GM18873 (cell line): ENCODE measurements around the gene TNFSF8.

Source experiments
- ATAC-seq: cut with Tn5 transposase; IDR thresholded peaks from one replicate; pipeline ENCODE4 v1.9.1; 2021; ENCODE audit warnings: mild to moderate bottlenecking, moderate library complexity, moderate number of reproducible peaks; ENCODE audit not compliant: unreplicated experiment, low FRiP score

TNFSF8 gene

GRCh38 chr9:114937516-114937915 is 7.1 kb upstream of the TNFSF8 start:
- ATAC-seq, result no peak

- no peak for ATAC-seq
These were observed 6.2 kb upstream of the TNFSF8 start for GRCh38 chr9:114936581-114936980.

- no peak for ATAC-seq
These were observed 4.7 kb upstream of the TNFSF8 start for GRCh38 chr9:114935119-114935518.

GRCh38 chr9:114932502-114932901 is 2.1 kb upstream of the TNFSF8 start:
- no peak for ATAC-seq

GRCh38 chr9:114931407-114931806 is 1.0 kb upstream of the TNFSF8 start:
- ATAC-seq, result no peak

GRCh38 chr9:114929201-114929600 is 1.2 kb downstream of the TNFSF8 start:
- ATAC-seq, result no peak

GRCh38 chr9:114928671-114929070 is 1.7 kb downstream of the TNFSF8 start:
- no peak for ATAC-seq

- ATAC-seq, result no peak
These were observed 2.3 kb downstream of the TNFSF8 start for GRCh38 chr9:114928136-114928535.

- no peak for ATAC-seq
These were observed 4.7 kb downstream of the TNFSF8 start for GRCh38 chr9:114925672-114926071.

GRCh38 chr9:114925039-114925438 is 5.4 kb downstream of the TNFSF8 start:
- ATAC-seq, result no peak

- ATAC-seq, result no peak
These were observed 6.1 kb downstream of the TNFSF8 start for GRCh38 chr9:114924327-114924726.

- no peak for ATAC-seq
These were observed 6.5 kb downstream of the TNFSF8 start for GRCh38 chr9:114923918-114924317.

- no peak for ATAC-seq
These were observed 9.2 kb downstream of the TNFSF8 start for GRCh38 chr9:114921171-114921570.

- ATAC-seq, result no peak
These were observed 10.8 kb downstream of the TNFSF8 start for GRCh38 chr9:114919611-114920010.

GRCh38 chr9:114916481-114916880 is 13.9 kb downstream of the TNFSF8 start:
- ATAC-seq, result no peak

- ATAC-seq, result no peak
These were observed 16.3 kb downstream of the TNFSF8 start for GRCh38 chr9:114914139-114914538.

- no peak for ATAC-seq
These were observed 16.7 kb downstream of the TNFSF8 start for GRCh38 chr9:114913656-114914055.

- ATAC-seq, result no peak
These were observed 17.2 kb downstream of the TNFSF8 start for GRCh38 chr9:114913217-114913616.

- ATAC-seq, result no peak
These were observed 19.1 kb downstream of the TNFSF8 start for GRCh38 chr9:114911167-114911821.

GRCh38 chr9:114910541-114910940 is 19.9 kb downstream of the TNFSF8 start:
- ATAC-seq, result no peak

- ATAC-seq, result no peak
These were observed 20.7 kb downstream of the TNFSF8 start for GRCh38 chr9:114909661-114910060.

GRCh38 chr9:114908805-114909448 is 21.5 kb downstream of the TNFSF8 start:
- no peak for ATAC-seq
